ENCODE measurements around the gene SPATA25. TPM values are rescaled to one million over a fixed set of nuclear protein-coding genes. Genes with fewer than 3 reads are reported as not detected.

Gene SPATA25
- 0.76 and 1.6 TPM in 2 replicates for total RNA-seq

GRCh38 chr20:45887346-45887715 lies at the start of gene SPATA25:
Gene SPATA25, minus strand, starts transcription at chr20:45887622. Its CDS starts 32 bp downstream, at chr20:45887590.

GRCh38 chr20:45934586-45935415 lies 47.4 kb upstream of the SPATA25 start, which contains the start of gene PCIF1:
Gene PCIF1, plus strand, starts transcription at chr20:45934683. Its CDS starts 4,317 bp downstream, at chr20:45939000.

GRCh38 chr20:45911486-45912343 lies 24.3 kb upstream of the SPATA25 start, which contains the start of gene PLTP:
Gene PLTP, minus strand, starts transcription at chr20:45912155. Its CDS starts 703 bp downstream, at chr20:45911452.

GRCh38 chr20:45890985-45891983 lies 3.9 kb upstream of the SPATA25 start, which contains the start of the genes CTSA and NEURL2:
Gene CTSA, plus strand, starts transcription at chr20:45891335. Its CDS starts 234 bp downstream, at chr20:45891569.
Gene NEURL2, minus strand, starts transcription at chr20:45891208. Its CDS starts 217 bp downstream, at chr20:45890991.

GRCh38 chr20:45880988-45881788 lies 6.2 kb downstream of the SPATA25 start, which contains the start of gene ZSWIM1:
Gene ZSWIM1, plus strand, starts transcription at chr20:45881227. Its CDS starts 1,366 bp downstream, at chr20:45882593.

GRCh38 chr20:45857114-45857881 lies 30.1 kb downstream of the SPATA25 start, which contains the start of the genes ACOT8 and ZSWIM3:
Gene ACOT8, minus strand, starts transcription at chr20:45857392. Its CDS starts 77 bp downstream, at chr20:45857315.
Gene ZSWIM3, plus strand, starts transcription at chr20:45857614. Its CDS starts 212 bp downstream, at chr20:45857826.

Other genes starting within 250 kb of the SPATA25 start
- gene WFDC11, start 217.4 kb downstream of the SPATA25 start, total RNA-seq, result not detected in 2 replicates
- gene WFDC13, start 185.6 kb downstream of the SPATA25 start, total RNA-seq, result not detected in 2 replicates
- not detected in 2 replicates for gene WFDC10B, start 182.6 kb downstream of the SPATA25 start, total RNA-seq
- gene SPINT4, start 165.3 kb downstream of the SPATA25 start, total RNA-seq, result not detected in 2 replicates
- gene WFDC3, start 95.7 kb downstream of the SPATA25 start, total RNA-seq, result 0.76 and 1.4 TPM in 2 replicates
- 20.6 and 22.6 TPM in 2 replicates for gene DNTTIP1, start 95.7 kb downstream of the SPATA25 start, total RNA-seq
- 17.1 and 17.3 TPM in 2 replicates for gene UBE2C, start 75.0 kb downstream of the SPATA25 start, total RNA-seq
- gene TNNC2, start 60.3 kb downstream of the SPATA25 start, total RNA-seq, result 0.39 and 1.4 TPM in 2 replicates
- 105 TPM in 2 replicates for gene SNX21, start 53.8 kb downstream of the SPATA25 start, total RNA-seq
- 25.4 and 25.5 TPM in 2 replicates for gene ACOT8, start 30.2 kb downstream of the SPATA25 start, total RNA-seq
- 7.2 and 9.6 TPM in 2 replicates for gene ZSWIM3, start 30.0 kb downstream of the SPATA25 start, total RNA-seq
- 8.4 and 9.6 TPM in 2 replicates for gene ZSWIM1, start 6.4 kb downstream of the SPATA25 start, total RNA-seq
- 2.7 and 4.8 TPM in 2 replicates for gene NEURL2, start 3.6 kb upstream of the SPATA25 start, total RNA-seq
- 116 and 145 TPM in 2 replicates for gene CTSA, start 3.7 kb upstream of the SPATA25 start, total RNA-seq
- 17.5 and 18.3 TPM in 2 replicates for gene PLTP, start 24.5 kb upstream of the SPATA25 start, total RNA-seq
- 11.6 and 14.0 TPM in 2 replicates for gene PCIF1, start 47.1 kb upstream of the SPATA25 start, total RNA-seq
- gene ZNF335, start 84.6 kb upstream of the SPATA25 start, total RNA-seq, result 19.5 and 20.2 TPM in 2 replicates
- under 0.01 and 0.52 TPM in 2 replicates for gene MMP9, start 121.3 kb upstream of the SPATA25 start, total RNA-seq
- under 0.01 TPM in 2 replicates for gene SLC12A5, start 141.6 kb upstream of the SPATA25 start, total RNA-seq
- 12.9 and 17.2 TPM in 2 replicates for gene NCOA5, start 202.3 kb upstream of the SPATA25 start, total RNA-seq
- 1.2 and 2.2 TPM in 2 replicates for gene CD40, start 230.7 kb upstream of the SPATA25 start, total RNA-seq

All from articular chondrocyte of knee joint (primary cell).